Thymus (tissue), 11 donors: Measurements from ENCODE around the gene TGM3. TPM values are rescaled to one million over a fixed set of nuclear protein-coding genes. Genes with fewer than 3 reads are reported as not detected.

Experiments used
- DNase-seq, 9 donors: peaks; one replicate each; pipeline ENCODE4 v3.0.0-alpha.2; 2013; ENCODE audit warnings: low spot score in 9 of 9, low read depth in 6 of 9, missing footprints in 1 of 9
- H3K27ac ChIP-seq, 2 donors: one replicate each; pipeline ENCODE4 v1.5.1; 2013; ENCODE audit warnings: control low read depth in 1 of 2, low read depth in 1 of 2, low read length in 1 of 2, mild to moderate bottlenecking in 1 of 2, moderate library complexity in 1 of 2
- H3K27me3 ChIP-seq, 2 donors: one replicate each; pipeline ENCODE4 v1.5.1; 2013; ENCODE audit warnings: low read length in 1 of 2; ENCODE audit not compliant: control insufficient read depth in 2 of 2, insufficient read depth in 1 of 2
- H3K36me3 ChIP-seq, 2 donors: one replicate each; pipeline ENCODE4 v1.5.1; 2013; ENCODE audit warnings: low read length in 1 of 2, mild to moderate bottlenecking in 1 of 2, moderate library complexity in 1 of 2; ENCODE audit not compliant: control insufficient read depth in 2 of 2, insufficient read depth in 2 of 2
- H3K4me1 ChIP-seq, 2 donors: one replicate each; pipeline ENCODE4 v1.5.1; 2013; ENCODE audit warnings: low read length in 2 of 2; ENCODE audit not compliant: control insufficient read depth in 2 of 2, insufficient read depth in 2 of 2
- H3K4me3 ChIP-seq, 2 donors: one replicate each; pipeline ENCODE4 v1.5.1; 2013; ENCODE audit warnings: low read length in 2 of 2, control low read depth in 1 of 2, mild to moderate bottlenecking in 1 of 2
- H3K9me3 ChIP-seq, 2 donors: one replicate each; pipeline ENCODE4 v1.5.1; 2013; ENCODE audit warnings: low read length in 1 of 2, mild to moderate bottlenecking in 1 of 2; ENCODE audit not compliant: control insufficient read depth in 2 of 2, insufficient read depth in 1 of 2
- WGBS: extraction: QIAGEN DNeasy Blood & Tissue Kit; methylation state at CpG from one replicate; pipeline ENCODE4 v1.1.7; 2013; 5-methylcytosine and 5-hydroxymethylcytosine counted together
- polyA plus RNA-seq: library from polyadenylated mRNA; stranded (reverse); fragments of 200-250 nt; gene quantifications from one replicate; pipeline ENCODE4 v1.2.3, GENCODE V29; 2013
- total RNA-seq: library from RNA; stranded (reverse); fragments of 120-200 nt; gene quantifications from one replicate; pipeline ENCODE4 v1.2.4, GENCODE V29; 2013
- donor health status: healthy.

TGM3 gene
- total and polyA plus RNA-seq, 2 donors: 0.28 to 0.66 TPM

DNA sequence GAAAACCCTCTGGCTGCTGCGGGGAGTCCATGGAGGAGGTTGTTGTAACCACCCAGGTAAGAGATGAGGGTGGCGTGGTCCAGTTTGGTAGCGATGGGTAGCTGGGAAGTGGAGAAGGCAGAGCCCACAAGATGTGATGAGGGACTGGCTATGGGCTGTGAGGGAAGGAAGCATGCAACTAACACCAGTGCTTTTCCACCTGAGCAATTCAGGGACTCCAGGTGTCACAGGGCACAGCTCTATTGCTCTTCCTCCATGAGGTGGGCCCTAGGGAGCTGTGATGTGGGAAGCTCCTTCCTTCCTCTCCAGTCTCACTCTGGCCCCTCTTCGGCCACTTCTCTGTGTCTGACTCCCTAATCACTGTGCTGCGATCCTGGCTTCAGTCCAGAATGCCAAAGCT is 52.5 kb downstream of the TGM3 start:
- H3K9me3 ChIP-seq: peaks cover 0 to 3% of the 10 kb centered on the region in 2 donors
- DNase-seq: no peak
- H3K27me3 ChIP-seq: no peaks in the 10 kb centered on the region
- H3K4me3 ChIP-seq: no peak overlapping the region
- no peak overlapping the region for H3K27ac ChIP-seq
- no peaks in the 10 kb centered on the region for H3K4me1 ChIP-seq
- 88% methylated on average over 5 of the region's 5 CpGs for WGBS
- H3K36me3 ChIP-seq: no peaks in the 10 kb centered on the region

DNA sequence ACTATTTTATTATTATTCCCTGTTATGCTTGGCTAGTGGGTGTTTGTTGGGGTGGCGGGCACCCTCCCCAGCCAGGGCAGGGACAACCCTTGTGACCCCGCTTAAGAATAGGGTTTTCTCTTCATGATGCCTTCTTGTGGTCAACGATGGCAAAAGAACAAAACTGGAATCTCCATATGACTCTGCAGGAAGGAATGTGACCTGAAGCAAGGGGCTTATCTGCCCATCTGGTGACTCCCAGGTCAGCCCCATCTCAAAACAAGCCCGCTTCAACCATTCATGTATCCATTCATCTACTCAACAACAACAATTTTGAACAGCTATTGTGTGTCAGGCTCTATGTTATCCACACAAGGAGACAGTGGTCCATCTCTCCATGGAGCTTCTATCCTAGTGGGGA is 54.0 kb downstream of the TGM3 start:
- WGBS: 84% methylated on average over 4 of the region's 4 CpGs

GRCh38 chr20:2350606-2351005 is 54.8 kb downstream of the TGM3 start:
- Histone ChIP-seq H3K36me3 (no peaks in the 10 kb centered on the region), H3K9me3 (peaks cover 0 to 3% of the 10 kb centered on the region in 2 donors), H3K4me3 (no peak overlapping the region), H3K27ac (no peak overlapping the region), H3K4me1 (no peaks in the 10 kb centered on the region), H3K27me3 (no peaks in the 10 kb centered on the region)
- WGBS: 91% methylated on average over 5 of the region's 5 CpGs
- DNase-seq: no peak

More for the DNA sequence above, 54.0 kb downstream of the TGM3 start:
- H3K27ac ChIP-seq: no peak overlapping the region
- no peaks in the 10 kb centered on the region for H3K36me3 ChIP-seq
- no peaks in the 10 kb centered on the region for H3K27me3 ChIP-seq
- no peak overlapping the region for H3K4me3 ChIP-seq
- H3K9me3 ChIP-seq: peaks cover 0 to 3% of the 10 kb centered on the region in 2 donors
- DNase-seq: no peak
- no peaks in the 10 kb centered on the region for H3K4me1 ChIP-seq

- no peaks in the 10 kb centered on the region for H3K27me3 ChIP-seq
- no peak overlapping the region for H3K4me3 ChIP-seq
- no peaks in the 10 kb centered on the region for H3K36me3 ChIP-seq
- no peak for DNase-seq
- 79% methylated on average over 3 of the region's 3 CpGs for WGBS
- no peak overlapping the region for H3K27ac ChIP-seq
- no peaks in the 10 kb centered on the region for H3K4me1 ChIP-seq
- no peaks in the 10 kb centered on the region for H3K9me3 ChIP-seq
These were observed 57.4 kb downstream of the TGM3 start for GRCh38 chr20:2353231-2353630.

DNA sequence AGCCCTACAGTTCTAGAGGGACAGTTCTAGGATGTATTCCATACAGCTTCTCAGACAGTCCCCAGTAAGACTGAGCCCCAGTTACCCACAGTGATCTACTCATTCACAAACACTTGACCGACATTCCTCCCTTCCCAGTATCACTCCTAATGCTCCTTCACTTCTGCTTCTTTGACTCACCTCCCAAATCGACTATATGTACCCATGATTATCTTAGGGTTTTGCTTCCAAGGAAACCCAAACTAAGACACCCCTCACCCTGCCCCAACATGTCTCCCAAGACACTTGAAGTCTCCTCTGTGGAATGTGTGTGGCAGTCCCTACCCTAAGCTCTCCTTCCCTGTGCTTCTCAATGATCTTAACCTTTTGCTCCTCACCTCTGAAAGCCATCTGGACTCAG is 61.3 kb downstream of the TGM3 start:
- 95% methylated on average over 2 of the region's 2 CpGs for WGBS
- Histone ChIP-seq H3K4me1 (no peaks in the 10 kb centered on the region), H3K36me3 (no peaks in the 10 kb centered on the region), H3K4me3 (no peak overlapping the region), H3K9me3 (no peaks in the 10 kb centered on the region), H3K27ac (no peak overlapping the region), H3K27me3 (peaks cover 0 to 2% of the 10 kb centered on the region in 2 donors)
- DNase-seq: no peak

DNA sequence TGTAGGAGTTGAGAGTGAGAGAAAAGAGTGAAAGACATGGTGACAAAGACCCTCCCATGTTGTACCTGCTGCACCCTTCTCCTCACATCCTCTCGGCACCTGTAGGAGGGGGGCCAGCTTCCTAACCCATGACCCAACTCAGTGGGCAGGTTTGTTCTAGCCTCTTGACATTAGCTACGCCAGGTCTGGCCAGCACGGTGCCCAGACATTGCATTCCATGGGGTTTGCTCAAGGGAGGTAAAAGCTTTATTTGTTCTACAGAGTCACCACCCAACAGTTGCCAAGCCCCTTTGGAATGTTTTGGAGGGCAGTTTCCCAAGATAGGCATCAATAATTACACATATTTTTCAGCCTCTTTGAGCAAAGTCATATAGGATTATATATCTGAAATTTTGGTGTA is 62.2 kb downstream of the TGM3 start:
- no peak overlapping the region for H3K4me3 ChIP-seq
- H3K36me3 ChIP-seq: no peaks in the 10 kb centered on the region
- no peak for DNase-seq
- H3K9me3 ChIP-seq: no peaks in the 10 kb centered on the region
- H3K27me3 ChIP-seq: peaks cover 0 to 2% of the 10 kb centered on the region in 2 donors
- WGBS: 96% methylated on average over 3 of the region's 3 CpGs
- H3K27ac ChIP-seq: no peak overlapping the region
- H3K4me1 ChIP-seq: no peaks in the 10 kb centered on the region

GRCh38 chr20:2361035-2361593 is 65.3 kb downstream of the TGM3 start:
- H3K27me3 ChIP-seq: peaks cover 0 to 2% of the 10 kb centered on the region in 2 donors
- H3K36me3 ChIP-seq: no peaks in the 10 kb centered on the region
- no peak overlapping the region for H3K27ac ChIP-seq
- H3K4me3 ChIP-seq: no peak overlapping the region
- no peak for DNase-seq
- H3K9me3 ChIP-seq: no peaks in the 10 kb centered on the region
- no peaks in the 10 kb centered on the region for H3K4me1 ChIP-seq

- Histone ChIP-seq H3K27ac (no peak overlapping the region), H3K36me3 (no peaks in the 10 kb centered on the region), H3K4me3 (no peak overlapping the region), H3K27me3 (peaks cover 0 to 2% of the 10 kb centered on the region in 2 donors), H3K9me3 (no peaks in the 10 kb centered on the region), H3K4me1 (no peaks in the 10 kb centered on the region)
- WGBS: 91% methylated on average over 2 of the region's 2 CpGs
- no peak for DNase-seq
These were observed 67.4 kb downstream of the TGM3 start for GRCh38 chr20:2363187-2363586.

GRCh38 chr20:2363587-2363986 is 67.8 kb downstream of the TGM3 start:
- no peak overlapping the region for H3K4me3 ChIP-seq
- DNase-seq: no peak
- no peak overlapping the region for H3K27ac ChIP-seq
- 18% methylated on average over 1 of the region's 1 CpG for WGBS
- no peaks in the 10 kb centered on the region for H3K9me3 ChIP-seq
- no peaks in the 10 kb centered on the region for H3K4me1 ChIP-seq
- H3K27me3 ChIP-seq: peaks cover 0 to 2% of the 10 kb centered on the region in 2 donors
- no peaks in the 10 kb centered on the region for H3K36me3 ChIP-seq

DNA sequence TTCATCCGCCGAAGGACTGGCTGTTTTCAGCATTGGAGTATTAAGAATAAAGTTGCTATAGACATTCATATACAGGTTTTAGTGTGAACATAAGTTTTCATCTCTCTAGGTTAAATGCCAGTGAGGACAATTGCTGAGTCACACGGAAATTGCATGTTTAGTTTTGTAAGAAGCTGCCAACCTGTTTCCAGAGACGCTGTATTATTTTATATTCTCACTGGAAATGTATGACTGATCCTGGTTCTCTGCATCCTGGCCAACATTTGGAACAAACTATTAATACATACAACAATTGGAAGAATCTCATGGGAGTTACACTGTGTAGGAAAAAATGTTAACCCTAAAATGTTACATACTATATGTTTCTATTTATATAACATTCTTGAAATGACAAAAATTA is 68.2 kb downstream of the TGM3 start:
- no peak for DNase-seq
- 85% methylated on average over 4 of the region's 4 CpGs for WGBS
- Histone ChIP-seq H3K4me1 (no peaks in the 10 kb centered on the region), H3K9me3 (no peaks in the 10 kb centered on the region), H3K36me3 (no peaks in the 10 kb centered on the region), H3K27ac (no peak overlapping the region), H3K4me3 (no peak overlapping the region), H3K27me3 (peaks cover 0 to 2% of the 10 kb centered on the region in 2 donors)
